MCF 10A (cell line): Measurements from ENCODE around the gene TNS2. TPM values are rescaled to one million over a fixed set of nuclear protein-coding genes. Genes with fewer than 3 reads are reported as not detected.
A peak's percentile ranks its signal among the peaks of the same experiment; 100 is the strongest.

Source experiments
- BruUV-seq: library from RNA; stranded (reverse); fragments of 400-500 nt; replicated peaks from 2 replicates; lab custom pipeline; 2021; lab: Mats Ljungman, UMichigan
- CTCF ChIA-PET: fragments of 300-600 bp; sonication (Branson Sonifier 250); formaldehyde crosslinking; extraction: SDS; loops from one replicate; lab custom pipeline; 2021; ENCODE audit warnings: antibody characterized with exemption, inconsistent platforms; lab: Yijun Ruan, JAX
- POLR2A ChIA-PET: fragments of 300-600, 350-650 bp; sonication (Branson Sonifier 250); formaldehyde crosslinking; extraction: SDS; loops from one replicate; lab custom pipeline; 2020; ENCODE audit warnings: antibody characterized with exemption, inconsistent platforms; lab: Yijun Ruan, JAX
- DNase-seq: peaks from one replicate; pipeline ENCODE4 v3.0.0-alpha.2; 2018; ENCODE audit not compliant: unreplicated experiment
- H3K27ac Mint-ChIP-seq: one replicate; pipeline ENCODE4 v1.8.0; 2022; ENCODE audit warnings: mild to moderate bottlenecking, low read depth, mixed read lengths; ENCODE audit not compliant: unreplicated experiment
- H3K27me3 Mint-ChIP-seq: one replicate; pipeline ENCODE4 v1.8.0; 2022; ENCODE audit warnings: mixed read lengths; ENCODE audit not compliant: insufficient read depth, unreplicated experiment
- H3K36me3 Mint-ChIP-seq: one replicate; pipeline ENCODE4 v1.8.0; 2022; ENCODE audit warnings: mild to moderate bottlenecking, moderate library complexity, mixed read lengths; ENCODE audit not compliant: insufficient read depth, unreplicated experiment
- H3K4me1 Mint-ChIP-seq: one replicate; pipeline ENCODE4 v1.8.0; 2022; ENCODE audit warnings: mixed read lengths; ENCODE audit not compliant: insufficient read depth, unreplicated experiment
- H3K4me3 Mint-ChIP-seq: one replicate; pipeline ENCODE4 v1.8.0; 2022; ENCODE audit warnings: mild to moderate bottlenecking, moderate library complexity, mixed read lengths; ENCODE audit not compliant: unreplicated experiment
- H3K9me3 Mint-ChIP-seq: one replicate; pipeline ENCODE4 v1.8.0; 2022; ENCODE audit warnings: mixed read lengths; ENCODE audit not compliant: unreplicated experiment
- CTCF ChIP-seq: fragments of 200-600 bp; IDR thresholded peaks from one replicate; pipeline ENCODE4 v1.8.0; 2022; ENCODE audit warnings: antibody characterized with exemption, mild to moderate bottlenecking; ENCODE audit not compliant: unreplicated experiment
- intact Hi-C: fragments of 100-400 bp; cut with micrococcal nuclease; formaldehyde crosslinking; loops from 2 replicates; pipeline ENCODE4 v1.14.1; 2022
- total RNA-seq: library from RNA; stranded (reverse); gene quantifications from 2 replicates; pipeline ENCODE4 v1.2.3, GENCODE V29; 2022

Gene TNS2
- total RNA-seq, 1 experiment from 2014 or later = 22.3 TPM

GRCh38 chr12:53097564-53098353 lies 47.9 kb downstream of the TNS2 start, which contains the start of gene IGFBP6:
Gene IGFBP6 (plus strand): TSS chr12:53097667. CDS start chr12:53097718, 51 bp downstream.
- peaks cover 26% of the 10 kb centered on the region for H3K4me1 Mint-ChIP-seq
- H3K36me3 Mint-ChIP-seq = peaks cover 7% of the 10 kb centered on the region
- no peak for TF ChIP-seq CTCF
- peak; percentile 62 for DNase-seq
- ChIA-PET CTCF (interaction anchor here (0.7 to 14.2 kb wide), 11 partner anchors 12 to 159 kb away, joined by 3 to 267 read pairs (median 5); partner anchors contain the start of gene SPRYD3), POLR2A (interaction anchor here (0.6 to 5.7 kb wide), 11 partner anchors 18 to 84 kb away, joined by 3 to 55 read pairs (median 6); partner anchors contain the start of genes CSAD, SPRYD3, TNS2 and ZNF740)
- H3K4me3 Mint-ChIP-seq = peak within 1 kb of the TSS; percentile 73
- intact Hi-C loops = loop anchor here (2.0 kb wide), 1 partner anchor 59 kb away; no protein-coding TSS in a partner anchor
- no TSS peak for BruUV-seq
- peak within 1 kb of the TSS; percentile 4 for H3K27ac Mint-ChIP-seq
- no peaks in the 10 kb centered on the region for H3K27me3 Mint-ChIP-seq
- no peaks in the 10 kb centered on the region for H3K9me3 Mint-ChIP-seq

GRCh38 chr12:53098354-53098981 lies 48.6 kb downstream of the TNS2 start:
- Mint-ChIP-seq H3K4me1 (peaks cover 26% of the 10 kb centered on the region), H3K27ac (peak overlapping the region; percentile 76), H3K4me3 (peak overlapping the region; percentile 73), H3K9me3 (no peaks in the 10 kb centered on the region), H3K36me3 (peaks cover 7% of the 10 kb centered on the region), H3K27me3 (no peaks in the 10 kb centered on the region)
- POLR2A ChIA-PET = interaction anchor here (0.8 to 5.7 kb wide), 11 partner anchors 19 to 83 kb away, joined by 3 to 55 read pairs (median 6); partner anchors contain the start of genes CSAD, SPRYD3, TNS2 and ZNF740
- peak; percentile 71 for DNase-seq
- CTCF ChIA-PET = interaction anchor here (0.6 to 14.2 kb wide), 22 partner anchors 10 to 229 kb away, joined by 3 to 267 read pairs (median 4); partner anchors contain the start of gene SPRYD3
- intact Hi-C loops = loop anchor here (2.0 kb wide), 1 partner anchor 60 kb away; no protein-coding TSS in a partner anchor
- no TSS peak for BruUV-seq
- no peak for TF ChIP-seq CTCF

GRCh38 chr12:53099071-53099882 lies 49.4 kb downstream of the TNS2 start:
- Mint-ChIP-seq H3K4me1 (peaks cover 26% of the 10 kb centered on the region), H3K27me3 (no peaks in the 10 kb centered on the region)
- BruUV-seq = no TSS peak

More at GRCh38 chr12:53099071-53099882, 49.4 kb downstream of the TNS2 start:
- POLR2A ChIA-PET = interaction anchor here (0.7 to 5.7 kb wide), 12 partner anchors 20 to 209 kb away, joined by 3 to 55 read pairs (median 6); partner anchors contain the start of genes EIF4B, SPRYD3 and TNS2
- intact Hi-C loops = loop anchor here (1.0 to 2.0 kb wide), 3 partner anchors 20 to 60 kb away; partner anchors contain the start of gene SPRYD3
- H3K27ac Mint-ChIP-seq = peak overlapping the region; percentile 76
- no peaks in the 10 kb centered on the region for H3K9me3 Mint-ChIP-seq
- TF ChIP-seq CTCF = peak; percentile 92
- H3K36me3 Mint-ChIP-seq = no peaks in the 10 kb centered on the region
- peak overlapping the region; percentile 73 for H3K4me3 Mint-ChIP-seq
- CTCF ChIA-PET = interaction anchor here (0.6 to 14.2 kb wide), 23 partner anchors 9 to 229 kb away, joined by 3 to 267 read pairs (median 4); partner anchors contain the start of gene SPRYD3
- peak; percentile 92 for DNase-seq
